Activated CD4-positive, alpha-beta T cell treated with anti-CD3 and anti-CD28 coated beads, Interleukin-2, amount 10 ng/mL, durations not matched to agents 7 days and 5 days (primary cell): ENCODE data around the gene ACSF2. TPM values are rescaled to one million over a fixed set of nuclear protein-coding genes. Genes with fewer than 3 reads are reported as not detected.
A peak's percentile ranks its signal among the peaks of the same experiment; 100 is the strongest.

Source experiments
- CTCF ChIA-PET: fragments of 350-600 bp; sonication (Branson Sonifier 250); formaldehyde crosslinking; loops from one replicate; lab custom pipeline; 2021; ENCODE audit warnings: antibody characterized with exemption; lab: Charles Lee
- POLR2A ChIA-PET: fragments of 350-600 bp; sonication (Branson Sonifier 250); formaldehyde crosslinking; loops from one replicate; lab custom pipeline; 2021; ENCODE audit warnings: antibody characterized with exemption; lab: Charles Lee
- DNase-seq: peaks from one replicate; pipeline ENCODE4 v3.0.0-alpha.2; 2020
- H3K27ac Mint-ChIP-seq: one replicate; pipeline ENCODE4 v1.8.0; 2021; ENCODE audit warnings: mild to moderate bottlenecking, moderate library complexity, mixed read lengths
- H3K27me3 Mint-ChIP-seq: one replicate; pipeline ENCODE4 v1.8.0; 2021; ENCODE audit warnings: mixed read lengths
- H3K36me3 Mint-ChIP-seq: one replicate; pipeline ENCODE4 v1.8.0; 2021; ENCODE audit warnings: low read depth, mixed read lengths
- H3K4me1 Mint-ChIP-seq: one replicate; pipeline ENCODE4 v1.8.0; 2021; ENCODE audit warnings: mixed read lengths
- H3K4me3 Mint-ChIP-seq: one replicate; pipeline ENCODE4 v1.8.0; 2021; ENCODE audit warnings: mild to moderate bottlenecking, moderate library complexity, mixed read lengths
- H3K9me3 Mint-ChIP-seq: one replicate; pipeline ENCODE4 v1.8.0; 2021; ENCODE audit warnings: mixed read lengths
- total RNA-seq, 2 experiments: library from RNA; stranded (reverse); gene quantifications; one replicate each; pipeline ENCODE4 v1.2.3, GENCODE V29; 2021

ACSF2 gene
- total RNA-seq, 2 experiments from 2014 or later, result 24.5 to 31.4 TPM

DNA sequence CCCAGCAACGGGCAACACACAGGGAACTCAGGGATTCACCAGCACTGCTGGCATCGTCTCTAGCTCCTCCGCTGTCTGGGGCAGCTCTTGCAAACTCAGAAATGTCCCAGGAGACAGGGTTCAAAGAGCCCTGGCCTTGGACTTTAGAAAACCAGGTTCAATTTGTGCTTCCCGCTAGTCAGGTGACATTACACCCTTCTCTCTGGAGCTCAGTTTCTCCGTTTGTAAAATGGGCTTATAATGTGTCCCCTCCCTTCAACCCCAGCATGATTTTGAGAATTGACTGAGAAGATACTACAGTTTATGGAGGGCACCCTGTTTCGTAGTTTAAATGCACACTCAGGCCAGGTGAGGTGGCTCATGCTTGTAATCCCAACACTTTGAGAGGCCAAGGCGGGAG lies 80.3 kb downstream of the ACSF2 start:
- Mint-ChIP-seq H3K9me3 (no peaks in the 10 kb centered on the region), H3K4me1 (peaks cover 50% of the 10 kb centered on the region), H3K4me3 (no peak overlapping the region), H3K36me3 (no peaks in the 10 kb centered on the region), H3K27me3 (peaks cover 9% of the 10 kb centered on the region), H3K27ac (no peak overlapping the region)
- ChIA-PET CTCF (interaction anchor here (0.6 to 2.3 kb wide), 7 partner anchors 21 to 412 kb away, joined by 3 to 6 read pairs (median 4); partner anchors contain the start of genes LRRC59 and PPP1R9B), POLR2A (no interaction called here)
- DNase-seq, result no peak

DNA sequence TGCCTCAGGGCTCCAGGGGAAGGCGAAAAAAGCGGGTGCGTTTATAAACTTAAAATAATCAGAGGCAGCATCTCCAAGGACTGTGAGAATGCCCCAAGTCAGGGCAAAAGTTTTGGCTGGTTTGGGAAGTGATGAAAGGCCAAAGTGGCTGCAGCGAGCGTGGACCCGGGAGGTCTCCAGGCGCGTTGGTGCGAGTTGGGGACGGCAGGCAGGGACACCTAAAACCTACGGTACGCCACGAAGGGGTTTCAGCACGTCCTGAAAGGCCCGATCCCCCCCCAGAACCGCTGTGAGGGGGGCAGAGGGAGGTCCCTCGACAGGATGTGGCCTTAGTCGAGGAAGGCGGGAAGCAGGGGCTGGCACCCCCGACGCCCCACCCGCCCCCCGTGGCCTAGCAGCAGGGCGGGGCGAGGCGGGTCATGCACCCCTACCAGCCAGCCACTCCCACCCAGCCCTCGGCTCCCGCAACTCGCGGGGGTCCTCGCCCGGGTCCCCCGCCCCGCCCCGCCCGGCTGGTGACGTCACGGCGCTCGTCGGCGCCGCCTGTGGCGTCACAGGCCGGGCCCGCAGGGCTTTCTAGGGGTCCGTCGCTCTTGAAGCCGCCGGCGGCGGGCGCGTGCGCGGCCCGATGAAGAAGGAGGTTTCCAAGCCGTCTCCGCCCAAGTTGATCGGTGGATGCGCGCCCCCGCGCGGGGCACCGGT lies 82.0 kb downstream of the ACSF2 start, which contains the start of gene MYCBPAP:
MYCBPAP (plus strand) TSS at position 569 of the 702 bp plus-strand sequence. CDS start 236 bp downstream, outside the sequence.
- Mint-ChIP-seq H3K4me3 (peak within 1 kb of the TSS; percentile 79), H3K27me3 (peaks cover 9% of the 10 kb centered on the region), H3K9me3 (no peaks in the 10 kb centered on the region), H3K4me1 (peaks cover 57% of the 10 kb centered on the region), H3K27ac (peak within 1 kb of the TSS; percentile 87), H3K36me3 (no peaks in the 10 kb centered on the region)
- POLR2A ChIA-PET, result no interaction called here
- peak; percentile 77 for DNase-seq
- CTCF ChIA-PET, result interaction anchor here (0.6 to 2.3 kb wide), 4 partner anchors 29 to 414 kb away, joined by 3 to 6 read pairs (median 4); partner anchors contain the start of gene LRRC59

DNA sequence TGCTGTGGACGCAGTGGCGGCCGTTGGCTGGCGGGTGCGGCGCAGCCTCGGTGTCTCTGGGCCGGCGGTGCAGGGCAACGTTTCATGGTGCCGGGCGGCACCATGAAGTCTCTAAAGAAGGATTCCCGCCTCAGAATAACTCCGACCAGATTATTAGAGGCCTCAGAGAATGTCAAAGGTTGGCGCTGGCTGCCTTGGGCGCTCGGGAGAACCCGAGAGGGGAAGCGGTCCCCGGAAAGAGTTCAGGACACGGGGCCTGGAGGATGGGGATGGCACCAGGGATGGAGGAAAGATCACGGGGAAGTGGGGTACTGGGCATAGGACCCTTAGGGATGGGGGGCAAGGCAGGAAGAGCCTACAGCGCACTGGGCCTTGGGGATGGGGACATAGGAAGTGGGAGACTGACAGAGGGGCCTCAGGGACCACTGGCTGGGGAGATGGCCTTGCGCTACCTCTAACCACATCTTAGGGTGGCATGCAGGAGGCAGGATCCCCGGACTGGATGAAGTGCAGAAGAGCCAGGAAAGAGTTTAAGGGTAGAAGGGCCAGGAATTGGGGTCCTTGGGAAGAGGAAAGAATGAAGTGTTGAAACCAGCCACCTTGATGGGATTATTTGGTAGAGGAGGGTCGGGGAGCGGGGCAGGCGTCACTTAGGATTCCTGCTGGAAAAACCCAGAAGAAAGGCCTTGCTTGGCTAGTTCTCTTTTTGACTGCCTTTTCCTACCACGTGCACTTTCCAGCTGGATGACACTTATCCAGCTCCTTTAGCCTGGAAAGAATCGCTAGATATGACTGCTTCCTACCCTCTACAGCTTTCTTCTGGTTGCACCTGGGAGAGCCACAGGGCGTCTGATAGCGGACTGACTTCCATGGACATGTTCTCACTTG lies 82.8 kb downstream of the ACSF2 start:
- ChIA-PET POLR2A (no interaction called here), CTCF (interaction anchor here (0.6 to 1.3 kb wide), 6 partner anchors 11 to 300 kb away, joined by 3 to 4 read pairs (median 3); no protein-coding TSS in a partner anchor)
- no peaks in the 10 kb centered on the region for H3K9me3 Mint-ChIP-seq
- peaks cover 54% of the 10 kb centered on the region for H3K4me1 Mint-ChIP-seq
- H3K4me3 Mint-ChIP-seq, result peak overlapping the region; percentile 79
- H3K27me3 Mint-ChIP-seq, result peaks cover 7% of the 10 kb centered on the region
- DNase-seq, result no peak
- H3K36me3 Mint-ChIP-seq, result no peaks in the 10 kb centered on the region
- H3K27ac Mint-ChIP-seq, result peak overlapping the region; percentile 87

DNA sequence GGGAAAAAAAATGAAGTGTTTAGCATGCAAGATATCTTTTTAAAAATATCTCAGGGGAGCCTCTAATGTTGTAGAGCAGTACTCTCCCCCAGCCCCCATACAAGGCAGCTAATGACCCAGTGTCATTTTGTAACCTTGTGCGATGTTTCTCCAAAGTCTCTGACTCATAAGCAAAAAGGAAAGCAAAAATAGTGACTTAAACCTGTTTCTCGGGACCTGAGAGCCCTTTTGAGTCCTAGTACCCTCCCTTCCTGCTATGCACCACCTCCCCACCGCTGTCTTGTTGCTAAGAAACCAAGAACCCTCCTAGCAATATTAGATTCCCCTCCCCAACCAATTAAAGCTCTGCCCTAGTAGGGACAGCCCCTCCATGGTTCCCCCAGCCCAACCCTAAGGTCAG lies 85.0 kb downstream of the ACSF2 start:
- H3K27me3 Mint-ChIP-seq, result peaks cover 2% of the 10 kb centered on the region
- no peaks in the 10 kb centered on the region for H3K9me3 Mint-ChIP-seq
- H3K27ac Mint-ChIP-seq, result peak overlapping the region; percentile 86
- H3K4me1 Mint-ChIP-seq, result peaks cover 37% of the 10 kb centered on the region
- H3K4me3 Mint-ChIP-seq, result peak overlapping the region; percentile 9
- POLR2A ChIA-PET, result no interaction called here
- peak; percentile 73 for DNase-seq
- CTCF ChIA-PET, result interaction anchor here (1.0 to 1.5 kb wide), 5 partner anchors 9 to 118 kb away, joined by 3 to 6 read pairs (median 5); no protein-coding TSS in a partner anchor
- H3K36me3 Mint-ChIP-seq, result no peaks in the 10 kb centered on the region

DNA sequence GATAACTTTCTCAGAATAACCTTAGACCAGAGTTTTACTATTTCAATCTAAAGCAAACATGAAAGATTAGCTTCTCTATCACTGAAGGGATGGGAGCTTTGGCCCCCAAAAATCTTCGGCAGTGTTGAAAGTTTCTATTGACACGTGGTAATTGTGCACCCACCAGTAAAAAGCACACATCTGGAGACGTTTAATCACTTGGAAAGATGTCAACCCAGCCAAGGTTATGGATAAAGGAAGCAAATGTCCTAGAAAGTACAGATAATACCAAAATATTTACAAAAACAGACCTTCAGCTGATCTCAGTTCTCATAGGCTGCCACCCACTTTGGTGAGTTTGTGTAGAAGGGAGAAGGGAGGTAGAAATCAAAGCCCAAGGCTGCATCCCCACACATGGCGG lies 87.5 kb downstream of the ACSF2 start:
- no peaks in the 10 kb centered on the region for H3K27me3 Mint-ChIP-seq
- no peak overlapping the region for H3K4me3 Mint-ChIP-seq
- ChIA-PET CTCF (interaction anchor here (0.6 to 1.2 kb wide), 2 partner anchors 12 to 31 kb away, joined by 3 to 4 read pairs; no protein-coding TSS in a partner anchor), POLR2A (no interaction called here)
- no peak overlapping the region for H3K27ac Mint-ChIP-seq
- DNase-seq, result no peak
- no peaks in the 10 kb centered on the region for H3K36me3 Mint-ChIP-seq
- peaks cover 45% of the 10 kb centered on the region for H3K4me1 Mint-ChIP-seq
- no peaks in the 10 kb centered on the region for H3K9me3 Mint-ChIP-seq

DNA sequence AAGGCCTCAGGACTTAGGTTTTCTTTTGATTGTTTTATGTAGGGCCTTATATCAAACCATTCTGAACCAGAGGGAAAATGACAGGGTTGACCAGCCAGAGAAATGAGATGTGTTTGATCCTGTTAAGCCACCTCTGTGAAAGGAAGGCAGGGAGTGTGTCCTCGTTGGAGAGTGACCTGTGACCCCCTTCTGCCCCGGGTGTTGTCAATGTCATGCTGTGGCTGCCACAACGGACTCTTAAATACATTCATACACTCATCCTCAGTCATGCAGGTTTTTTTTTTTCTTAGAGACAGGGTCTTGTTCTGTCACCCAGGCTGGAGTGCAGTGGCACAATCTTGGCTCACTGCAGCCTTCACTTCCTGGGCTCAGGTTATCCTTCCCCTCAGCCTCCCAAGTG lies 88.4 kb downstream of the ACSF2 start:
- CTCF ChIA-PET, result interaction anchor here (1.0 to 1.6 kb wide), 3 partner anchors 11 to 28 kb away, joined by 3 to 4 read pairs (median 3); no protein-coding TSS in a partner anchor
- Mint-ChIP-seq H3K4me1 (peaks cover 38% of the 10 kb centered on the region), H3K36me3 (no peaks in the 10 kb centered on the region), H3K27ac (no peak overlapping the region), H3K27me3 (no peaks in the 10 kb centered on the region), H3K9me3 (no peaks in the 10 kb centered on the region), H3K4me3 (no peak overlapping the region)
- POLR2A ChIA-PET, result no interaction called here
- DNase-seq, result no peak

DNA sequence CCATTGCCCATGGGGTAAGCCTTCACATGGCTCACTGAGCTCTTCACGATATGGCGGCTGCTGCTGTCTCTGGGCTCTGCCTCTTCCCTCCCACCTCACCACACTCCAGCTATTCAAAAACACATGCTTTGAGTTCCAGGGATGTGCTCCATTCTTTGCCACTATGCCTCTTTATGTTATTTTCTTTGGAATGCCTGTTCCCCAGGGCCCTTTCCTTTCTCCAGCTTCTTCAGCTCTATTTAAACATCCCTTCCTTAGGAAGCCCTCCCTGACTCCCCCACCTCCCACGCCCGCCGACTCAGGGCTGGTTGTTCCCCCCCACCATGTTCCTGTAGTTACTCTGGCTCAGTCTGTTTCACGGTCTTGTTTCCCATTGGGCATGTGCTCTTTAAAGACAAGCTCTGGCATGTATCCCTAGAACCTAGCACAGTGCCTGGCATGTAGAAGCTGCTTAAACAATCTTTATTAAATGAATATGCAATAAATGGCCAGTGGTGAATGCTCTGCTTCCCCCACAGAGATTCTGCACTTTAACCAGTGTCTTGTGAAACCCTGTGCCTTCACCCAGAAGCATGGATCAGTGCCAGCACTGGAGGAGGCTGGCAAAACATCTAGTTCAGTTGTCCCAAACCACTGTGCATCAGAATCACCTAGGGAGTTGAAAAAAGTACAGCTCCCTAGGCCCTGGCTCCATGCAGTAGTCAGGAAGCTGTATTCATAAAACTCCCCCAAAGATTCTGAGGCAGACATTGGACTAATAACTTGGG lies 89.1 kb downstream of the ACSF2 start:
- ChIA-PET POLR2A (no interaction called here), CTCF (interaction anchor here (1.0 to 1.6 kb wide), 3 partner anchors 10 to 27 kb away, joined by 3 to 4 read pairs (median 3); no protein-coding TSS in a partner anchor)
- Mint-ChIP-seq H3K27me3 (no peaks in the 10 kb centered on the region), H3K4me3 (no peak overlapping the region), H3K4me1 (peaks cover 31% of the 10 kb centered on the region), H3K27ac (no peak overlapping the region), H3K9me3 (no peaks in the 10 kb centered on the region), H3K36me3 (no peaks in the 10 kb centered on the region)
- DNase-seq, result no peak

DNA sequence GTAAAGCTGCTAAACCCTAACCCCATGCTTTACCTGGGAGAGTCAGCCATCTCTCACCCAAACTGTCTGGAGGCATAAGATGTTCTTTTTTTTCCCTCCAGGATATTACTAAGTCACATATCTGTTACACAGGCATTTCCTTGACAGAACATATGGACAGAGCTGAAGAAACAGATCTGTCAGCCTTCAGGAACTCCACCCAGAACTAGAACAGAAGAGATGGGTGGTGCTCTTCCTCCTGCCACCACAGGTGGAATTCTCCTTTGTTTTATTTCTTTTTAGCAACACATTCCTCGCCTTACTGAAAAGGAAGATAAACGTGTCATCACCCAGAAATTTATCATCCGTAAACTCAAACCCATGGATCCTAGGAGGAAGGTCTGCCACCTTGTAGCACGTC lies 91.0 kb downstream of the ACSF2 start:
- CTCF ChIA-PET, result interaction anchor here (0.5 to 1.3 kb wide), 3 partner anchors 12 to 188 kb away, joined by 3 to 5 read pairs (median 5); no protein-coding TSS in a partner anchor

DNA sequence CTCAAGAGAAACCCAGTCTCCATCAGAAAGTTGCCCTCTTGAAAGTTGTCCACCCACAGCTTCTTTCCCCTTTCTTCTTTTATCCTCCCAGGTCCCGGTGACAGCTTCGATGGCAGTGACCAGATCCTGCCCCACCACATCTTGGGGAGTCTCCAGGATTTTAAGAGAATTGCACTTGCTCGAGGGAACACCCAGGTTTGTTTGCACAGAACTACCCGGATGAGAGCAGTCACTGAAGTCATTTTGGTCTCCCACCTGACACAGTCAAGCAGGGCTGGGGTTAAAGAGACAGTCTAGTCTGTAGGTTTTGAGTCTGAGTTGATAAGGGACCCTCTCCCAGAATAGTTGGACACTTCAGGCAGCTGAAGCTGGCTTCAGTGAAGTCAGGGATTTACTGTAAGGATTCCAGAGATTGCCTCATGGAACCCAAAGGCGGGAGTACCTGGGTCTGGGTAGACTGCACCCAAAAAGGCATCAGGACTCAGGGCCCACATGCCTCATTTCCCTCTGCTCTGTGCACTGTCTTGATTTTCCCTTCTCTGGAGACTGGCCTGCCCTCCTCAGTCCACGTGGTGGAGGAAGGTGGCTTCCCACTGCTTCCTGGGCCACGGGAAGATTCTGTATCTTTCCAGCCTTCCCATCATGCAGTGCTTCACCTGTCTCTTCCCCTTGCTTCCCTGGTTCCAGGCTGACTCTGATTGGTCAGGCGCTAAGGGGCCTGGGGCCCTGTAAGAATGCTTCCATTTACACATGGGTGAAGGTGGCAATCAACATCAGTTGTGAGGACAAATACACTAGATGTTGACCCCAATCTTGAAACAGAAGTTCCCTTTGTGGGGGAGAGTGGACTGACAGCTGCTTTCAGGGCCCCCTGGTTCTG lies 91.7 kb downstream of the ACSF2 start:
- Mint-ChIP-seq H3K36me3 (no peaks in the 10 kb centered on the region), H3K4me1 (peaks cover 12% of the 10 kb centered on the region), H3K27me3 (no peaks in the 10 kb centered on the region), H3K4me3 (no peak overlapping the region), H3K9me3 (no peaks in the 10 kb centered on the region), H3K27ac (peak overlapping the region; percentile 15)
- ChIA-PET POLR2A (no interaction called here), CTCF (interaction anchor here (1.3 to 1.5 kb wide), 2 partner anchors 9 to 24 kb away, joined by 4 to 5 read pairs; no protein-coding TSS in a partner anchor)
- DNase-seq, result no peak

More for the DNA sequence above, 91.0 kb downstream of the ACSF2 start:
- H3K4me3 Mint-ChIP-seq, result no peak overlapping the region
- no peaks in the 10 kb centered on the region for H3K27me3 Mint-ChIP-seq
- no peaks in the 10 kb centered on the region for H3K36me3 Mint-ChIP-seq
- peak overlapping the region; percentile 43 for H3K27ac Mint-ChIP-seq
- POLR2A ChIA-PET, result no interaction called here
- DNase-seq, result no peak
- H3K9me3 Mint-ChIP-seq, result no peaks in the 10 kb centered on the region
- peaks cover 15% of the 10 kb centered on the region for H3K4me1 Mint-ChIP-seq

DNA sequence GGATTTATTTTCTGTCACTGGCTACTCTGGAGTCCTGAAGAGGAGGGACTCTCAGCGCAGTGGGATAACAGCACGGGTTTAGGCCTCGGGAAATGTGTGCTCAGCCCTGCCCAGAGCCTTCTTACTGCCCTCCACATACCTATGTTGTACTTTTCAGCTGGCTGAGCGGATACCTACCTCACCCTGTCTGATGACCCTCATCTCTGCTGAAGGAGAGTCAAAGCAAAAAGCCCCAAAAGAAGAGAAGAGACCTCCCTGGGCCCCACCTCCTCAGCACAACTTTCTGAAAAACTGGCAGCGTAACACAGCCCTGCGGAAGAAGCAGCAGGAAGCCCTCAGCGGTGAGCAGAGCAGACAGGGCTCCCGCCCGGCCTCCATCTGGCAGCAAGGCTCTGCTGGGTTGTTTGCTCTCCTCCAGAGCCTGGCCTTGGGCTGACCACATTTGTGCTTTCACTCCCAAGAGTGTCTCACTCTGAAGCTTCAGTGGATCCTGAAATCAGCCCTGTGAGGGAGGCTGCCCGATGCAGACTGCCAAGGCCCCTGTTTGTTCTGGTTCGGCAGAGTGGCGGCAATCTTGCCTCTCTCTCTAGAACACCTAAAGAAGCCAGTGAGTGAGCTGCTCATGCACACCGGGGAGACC lies 92.5 kb downstream of the ACSF2 start:
- ChIA-PET CTCF (interaction anchor here (1.5 kb wide), 1 partner anchor 9 kb away, joined by 4 read pairs; no protein-coding TSS in a partner anchor), POLR2A (no interaction called here)
- Mint-ChIP-seq H3K36me3 (no peaks in the 10 kb centered on the region), H3K27me3 (no peaks in the 10 kb centered on the region), H3K27ac (no peak overlapping the region), H3K9me3 (no peaks in the 10 kb centered on the region), H3K4me1 (peaks cover 12% of the 10 kb centered on the region), H3K4me3 (no peak overlapping the region)
- DNase-seq, result no peak
